ENCODE data around the gene SLC26A3.

DNA sequence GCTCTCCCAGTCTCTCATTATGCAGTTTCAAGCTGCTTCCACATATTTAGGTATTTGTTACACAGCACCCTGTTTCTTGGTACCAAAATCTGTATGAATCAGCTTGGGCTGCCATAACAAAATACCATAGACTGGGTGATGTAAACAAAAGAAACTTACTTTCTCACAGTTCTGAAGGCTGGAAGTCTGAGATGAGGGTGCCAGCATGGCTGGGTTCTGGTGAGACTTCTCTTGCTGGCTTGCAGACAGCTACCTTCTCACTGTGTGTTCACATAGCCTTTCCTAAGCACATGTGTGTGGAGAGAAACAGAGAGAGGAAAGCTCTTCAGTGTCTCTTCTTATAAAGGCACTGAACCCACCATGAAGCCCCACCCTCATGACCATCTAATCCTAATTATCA is 74.7 kb downstream of the SLC26A3 start:
- TF ChIP-seq SPI1 (IDR thresholded peaks at IDR 0.05; ENCODE audit: low read depth, low read length) (no peak), POLR2AphosphoS5 (IDR thresholded peaks at IDR 0.05; ENCODE audit: low read depth, low read length) (no peak), POLR2A (IDR thresholded peaks at IDR 0.05; ENCODE audit: low read depth, low read length) (no peak), TAF1 (IDR thresholded peaks at IDR 0.05; ENCODE audit: low read depth, low read length) (no peak), PAX5 (IDR thresholded peaks at IDR 0.05; ENCODE audit: insufficient read depth, low read length, severe bottlenecking) (no peak)

Data from GM12891 (cell line).